SK-N-SH treated with all-trans-retinoic acid at 6 μM for 48 hours (cell line): Measurements from ENCODE around the gene ADAMTS2.

ENCODE experiments used
- ATAC-seq: fragments of 200-7000 bp; cut with Tn5 transposase; 3 replicates; pipeline ENCODE4 v1.9.1; 2020; ENCODE audit warnings: mild to moderate bottlenecking, moderate library complexity
- ARNTL ChIP-seq: fragments of 450-650 bp; formaldehyde crosslinking; IDR thresholded peaks from 2 replicates; pipeline ENCODE4 v1.5.0; 2020; ENCODE audit warnings: low read depth, mild to moderate bottlenecking, moderate library complexity, borderline replicate concordance
- BACH2 ChIP-seq: fragments of 250-450 bp; sonication (Bioruptor Pico); IDR thresholded peaks from 2 replicates; pipeline ENCODE4 v1.9.0; 2021; ENCODE audit warnings: mild to moderate bottlenecking, borderline replicate concordance
- CSDC2 ChIP-seq: fragments of 250-450 bp; sonication (Bioruptor Pico); IDR thresholded peaks from 2 replicates; pipeline ENCODE4 v1.5.0; 2020; ENCODE audit warnings: mild to moderate bottlenecking, moderate library complexity
- ESRRG ChIP-seq: fragments of 250-450 bp; sonication (Bioruptor Pico); IDR thresholded peaks from 2 replicates; pipeline ENCODE4 v1.6.1; 2021; ENCODE audit warnings: mild to moderate bottlenecking
- ISL1 ChIP-seq: fragments of 250-450 bp; sonication (Bioruptor Pico); IDR thresholded peaks from 2 replicates; pipeline ENCODE4 v2.1.2; 2022; ENCODE audit warnings: mild to moderate bottlenecking, moderate library complexity
- OSR1 ChIP-seq: fragments of 250-450 bp; sonication (Bioruptor Pico); IDR thresholded peaks from 2 replicates; pipeline ENCODE4 v1.8.0; 2022; ENCODE audit warnings: moderate library complexity, mild to moderate bottlenecking, inconsistent platforms
- PPARA ChIP-seq: fragments of 250-450 bp; sonication (Bioruptor Pico); IDR thresholded peaks from 2 replicates; pipeline ENCODE4 v1.5.0; 2020; ENCODE audit warnings: mild to moderate bottlenecking, borderline replicate concordance
- RARB ChIP-seq: fragments of 250-450 bp; sonication (Bioruptor Pico); IDR thresholded peaks from 2 replicates; pipeline ENCODE4 v1.8.0; 2021; ENCODE audit warnings: mild to moderate bottlenecking, moderate library complexity
- TCF4 ChIP-seq: fragments of 250-450 bp; sonication (Bioruptor Pico); IDR thresholded peaks from 2 replicates; pipeline ENCODE4 v1.8.0; 2021; ENCODE audit warnings: mild to moderate bottlenecking, moderate library complexity, borderline replicate concordance
- TOX ChIP-seq: fragments of 250-450 bp; sonication (Bioruptor Pico); IDR thresholded peaks from 2 replicates; pipeline ENCODE4 v1.8.0; 2021; ENCODE audit warnings: mild to moderate bottlenecking, moderate library complexity, borderline replicate concordance
- ZC3H10 ChIP-seq: fragments of 250-450 bp; sonication (Bioruptor Pico); IDR thresholded peaks from 2 replicates; pipeline ENCODE4 v1.5.1; 2021; ENCODE audit warnings: mild to moderate bottlenecking, moderate library complexity
- ZFP3 ChIP-seq: fragments of 250-450 bp; sonication (Bioruptor Pico); IDR thresholded peaks from 2 replicates; pipeline ENCODE4 v1.5.0; 2020; ENCODE audit warnings: mild to moderate bottlenecking, moderate library complexity
- ZFP30 ChIP-seq: fragments of 450-650 bp; formaldehyde crosslinking; IDR thresholded peaks from 2 replicates; pipeline ENCODE4 v1.5.0; 2022; ENCODE audit warnings: mild to moderate bottlenecking, moderate library complexity
- ZNF8 ChIP-seq: fragments of 450-650 bp; formaldehyde crosslinking; IDR thresholded peaks from 2 replicates; pipeline ENCODE4 v1.5.0; 2020; ENCODE audit warnings: mild to moderate bottlenecking, moderate library complexity
- TF ChIP-seq, protein P1 (sequence below): fragments of 250-450 bp; sonication (Bioruptor Pico); IDR thresholded peaks from 2 replicates; pipeline ENCODE4 v1.8.0; 2020; ENCODE audit warnings: mild to moderate bottlenecking, moderate library complexity, borderline replicate concordance
- TF ChIP-seq, protein P2 (sequence below): fragments of 250-450 bp; sonication (Bioruptor Pico); IDR thresholded peaks from 2 replicates; pipeline ENCODE4 v1.5.1; 2020; ENCODE audit warnings: low read depth, mild to moderate bottlenecking, moderate library complexity
- TF ChIP-seq, protein P3 (sequence below): fragments of 250-450 bp; sonication (Bioruptor Pico); IDR thresholded peaks from 2 replicates; pipeline ENCODE4 v1.5.1; 2021; ENCODE audit warnings: mild to moderate bottlenecking, moderate library complexity
- TF ChIP-seq, protein P4 (sequence below): fragments of 250-450 bp; sonication (Bioruptor Pico); IDR thresholded peaks from 2 replicates; pipeline ENCODE4 v1.8.0; 2021; ENCODE audit warnings: low read depth, mild to moderate bottlenecking, moderate library complexity, borderline replicate concordance
- TF ChIP-seq, protein P5 (sequence below): fragments of 250-450 bp; sonication (Bioruptor Pico); IDR thresholded peaks from 2 replicates; pipeline ENCODE4 v1.5.0; 2020; ENCODE audit warnings: mild to moderate bottlenecking, moderate library complexity

Gene ADAMTS2

DNA sequence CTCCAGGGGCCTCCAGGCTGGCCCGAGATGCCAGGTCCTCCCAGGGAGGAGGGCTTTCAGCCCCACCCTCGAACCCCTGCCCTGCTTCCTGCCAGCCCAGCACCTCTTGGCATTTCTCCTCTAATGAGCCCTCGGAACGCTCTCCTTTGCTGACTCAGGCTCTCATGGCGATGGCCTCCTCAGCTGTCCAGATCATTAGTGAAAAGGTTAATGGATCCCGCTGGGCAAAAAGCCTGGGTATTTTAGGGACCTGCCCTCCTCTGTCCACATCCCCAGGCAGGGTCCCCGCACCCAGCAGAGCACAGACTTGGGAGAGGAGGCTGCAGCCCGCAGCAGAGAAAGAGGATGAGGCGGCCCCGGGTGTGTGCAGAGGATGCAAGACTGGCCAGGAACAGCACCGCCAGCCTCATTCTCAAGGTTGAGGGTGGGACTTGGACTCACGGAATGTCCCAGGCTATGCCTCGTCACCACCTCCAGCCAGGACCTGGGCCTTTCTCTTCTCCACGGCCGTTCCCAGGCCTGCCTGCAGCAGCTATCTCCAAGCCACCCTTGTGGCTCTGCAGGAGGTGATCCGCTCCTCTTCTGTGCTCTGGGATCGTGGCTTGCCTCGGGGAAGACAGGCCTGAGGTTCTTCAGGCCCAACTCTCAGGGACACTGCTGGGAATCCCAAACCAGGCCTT, 23.0 kb upstream of the ADAMTS2 start (continued):
- TF ChIP-seq, protein P1, sequence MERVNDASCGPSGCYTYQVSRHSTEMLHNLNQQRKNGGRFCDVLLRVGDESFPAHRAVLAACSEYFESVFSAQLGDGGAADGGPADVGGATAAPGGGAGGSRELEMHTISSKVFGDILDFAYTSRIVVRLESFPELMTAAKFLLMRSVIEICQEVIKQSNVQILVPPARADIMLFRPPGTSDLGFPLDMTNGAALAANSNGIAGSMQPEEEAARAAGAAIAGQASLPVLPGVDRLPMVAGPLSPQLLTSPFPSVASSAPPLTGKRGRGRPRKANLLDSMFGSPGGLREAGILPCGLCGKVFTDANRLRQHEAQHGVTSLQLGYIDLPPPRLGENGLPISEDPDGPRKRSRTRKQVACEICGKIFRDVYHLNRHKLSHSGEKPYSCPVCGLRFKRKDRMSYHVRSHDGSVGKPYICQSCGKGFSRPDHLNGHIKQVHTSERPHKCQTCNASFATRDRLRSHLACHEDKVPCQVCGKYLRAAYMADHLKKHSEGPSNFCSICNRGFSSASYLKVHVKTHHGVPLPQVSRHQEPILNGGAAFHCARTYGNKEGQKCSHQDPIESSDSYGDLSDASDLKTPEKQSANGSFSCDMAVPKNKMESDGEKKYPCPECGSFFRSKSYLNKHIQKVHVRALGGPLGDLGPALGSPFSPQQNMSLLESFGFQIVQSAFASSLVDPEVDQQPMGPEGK = no peak

DNA sequence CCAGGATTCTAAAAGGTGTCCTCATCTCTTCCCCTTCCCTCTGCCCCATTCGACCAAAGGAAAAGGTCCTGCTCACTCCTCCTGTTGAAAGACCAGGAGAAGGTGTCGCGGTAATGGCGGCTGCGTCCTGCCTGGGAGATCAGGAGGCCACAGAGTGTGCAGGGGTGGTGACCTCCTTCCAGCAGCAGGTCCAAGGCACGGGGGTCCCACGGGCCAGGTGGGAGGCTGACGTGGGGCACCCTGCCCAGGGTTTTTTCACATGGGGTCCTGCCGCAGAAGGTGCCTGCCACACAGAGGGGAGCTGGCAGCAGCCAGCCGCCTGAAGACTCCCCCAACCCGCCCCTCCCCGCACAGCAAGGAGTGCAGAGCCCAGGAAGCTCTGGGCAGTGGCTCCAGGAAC, 22.2 kb upstream of the ADAMTS2 start:
- no peak for ATAC-seq

DNA sequence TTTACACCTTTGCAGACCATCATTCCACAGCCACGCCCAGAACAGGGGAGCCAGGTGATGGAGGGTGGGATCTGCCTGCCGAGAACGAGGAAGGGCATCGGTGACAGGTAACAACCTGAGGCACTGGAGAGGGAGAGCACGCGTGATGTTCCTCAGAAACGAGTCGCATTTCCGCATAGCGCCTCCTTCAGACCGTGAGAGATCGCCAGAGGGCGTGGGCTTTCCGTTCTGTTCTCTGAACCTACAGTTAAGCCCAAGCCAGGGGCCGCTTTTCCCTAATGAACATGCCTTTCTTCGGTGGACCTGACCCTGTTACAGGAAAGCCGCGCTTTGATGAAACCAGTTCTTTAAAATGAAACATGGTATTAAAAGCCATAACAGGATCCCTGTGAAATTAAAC, 17.1 kb upstream of the ADAMTS2 start:
- no peak for ATAC-seq
- TF ChIP-seq PPARA (no peak), CSDC2 (CRISPR knock-in tag) (no peak), BACH2 (CRISPR knock-in tag) (no peak), ZFP30 (CRISPR knock-in tag) (no peak), OSR1 (no peak), ISL1 (no peak), ARNTL (CRISPR knock-in tag) (no peak), TCF4 (CRISPR knock-in tag) (no peak), ZNF8 (CRISPR knock-in tag) (no peak), ZFP3 (CRISPR knock-in tag) (no peak)
- TF ChIP-seq, protein P2, sequence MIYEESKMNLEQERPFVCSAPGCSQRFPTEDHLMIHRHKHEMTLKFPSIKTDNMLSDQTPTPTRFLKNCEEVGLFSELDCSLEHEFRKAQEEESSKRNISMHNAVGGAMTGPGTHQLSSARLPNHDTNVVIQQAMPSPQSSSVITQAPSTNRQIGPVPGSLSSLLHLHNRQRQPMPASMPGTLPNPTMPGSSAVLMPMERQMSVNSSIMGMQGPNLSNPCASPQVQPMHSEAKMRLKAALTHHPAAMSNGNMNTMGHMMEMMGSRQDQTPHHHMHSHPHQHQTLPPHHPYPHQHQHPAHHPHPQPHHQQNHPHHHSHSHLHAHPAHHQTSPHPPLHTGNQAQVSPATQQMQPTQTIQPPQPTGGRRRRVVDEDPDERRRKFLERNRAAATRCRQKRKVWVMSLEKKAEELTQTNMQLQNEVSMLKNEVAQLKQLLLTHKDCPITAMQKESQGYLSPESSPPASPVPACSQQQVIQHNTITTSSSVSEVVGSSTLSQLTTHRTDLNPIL (CRISPR knock-in tag) = no peak
- TF ChIP-seq, protein P1 = no peak
- TF ChIP-seq, protein P3, sequence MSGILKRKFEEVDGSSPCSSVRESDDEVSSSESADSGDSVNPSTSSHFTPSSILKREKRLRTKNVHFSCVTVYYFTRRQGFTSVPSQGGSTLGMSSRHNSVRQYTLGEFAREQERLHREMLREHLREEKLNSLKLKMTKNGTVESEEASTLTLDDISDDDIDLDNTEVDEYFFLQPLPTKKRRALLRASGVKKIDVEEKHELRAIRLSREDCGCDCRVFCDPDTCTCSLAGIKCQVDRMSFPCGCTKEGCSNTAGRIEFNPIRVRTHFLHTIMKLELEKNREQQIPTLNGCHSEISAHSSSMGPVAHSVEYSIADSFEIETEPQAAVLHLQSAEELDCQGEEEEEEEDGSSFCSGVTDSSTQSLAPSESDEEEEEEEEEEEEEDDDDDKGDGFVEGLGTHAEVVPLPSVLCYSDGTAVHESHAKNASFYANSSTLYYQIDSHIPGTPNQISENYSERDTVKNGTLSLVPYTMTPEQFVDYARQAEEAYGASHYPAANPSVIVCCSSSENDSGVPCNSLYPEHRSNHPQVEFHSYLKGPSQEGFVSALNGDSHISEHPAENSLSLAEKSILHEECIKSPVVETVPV (CRISPR knock-in tag) = no peak
- TF ChIP-seq, protein P4, sequence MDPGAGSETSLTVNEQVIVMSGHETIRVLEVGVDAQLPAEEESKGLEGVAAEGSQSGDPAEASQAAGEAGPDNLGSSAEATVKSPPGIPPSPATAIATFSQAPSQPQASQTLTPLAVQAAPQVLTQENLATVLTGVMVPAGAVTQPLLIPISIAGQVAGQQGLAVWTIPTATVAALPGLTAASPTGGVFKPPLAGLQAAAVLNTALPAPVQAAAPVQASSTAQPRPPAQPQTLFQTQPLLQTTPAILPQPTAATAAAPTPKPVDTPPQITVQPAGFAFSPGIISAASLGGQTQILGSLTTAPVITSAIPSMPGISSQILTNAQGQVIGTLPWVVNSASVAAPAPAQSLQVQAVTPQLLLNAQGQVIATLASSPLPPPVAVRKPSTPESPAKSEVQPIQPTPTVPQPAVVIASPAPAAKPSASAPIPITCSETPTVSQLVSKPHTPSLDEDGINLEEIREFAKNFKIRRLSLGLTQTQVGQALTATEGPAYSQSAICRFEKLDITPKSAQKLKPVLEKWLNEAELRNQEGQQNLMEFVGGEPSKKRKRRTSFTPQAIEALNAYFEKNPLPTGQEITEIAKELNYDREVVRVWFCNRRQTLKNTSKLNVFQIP = no peak

More for the DNA sequence above, 22.2 kb upstream of the ADAMTS2 start:
- TF ChIP-seq TOX (CRISPR knock-in tag) = no peak
- no peak for TF ChIP-seq ESRRG (CRISPR knock-in tag)
- TF ChIP-seq ZFP30 (CRISPR knock-in tag) = no peak
- no peak for TF ChIP-seq ZNF8 (CRISPR knock-in tag)
- TF ChIP-seq, protein P3 (CRISPR knock-in tag) = no peak
- TF ChIP-seq, protein P5, sequence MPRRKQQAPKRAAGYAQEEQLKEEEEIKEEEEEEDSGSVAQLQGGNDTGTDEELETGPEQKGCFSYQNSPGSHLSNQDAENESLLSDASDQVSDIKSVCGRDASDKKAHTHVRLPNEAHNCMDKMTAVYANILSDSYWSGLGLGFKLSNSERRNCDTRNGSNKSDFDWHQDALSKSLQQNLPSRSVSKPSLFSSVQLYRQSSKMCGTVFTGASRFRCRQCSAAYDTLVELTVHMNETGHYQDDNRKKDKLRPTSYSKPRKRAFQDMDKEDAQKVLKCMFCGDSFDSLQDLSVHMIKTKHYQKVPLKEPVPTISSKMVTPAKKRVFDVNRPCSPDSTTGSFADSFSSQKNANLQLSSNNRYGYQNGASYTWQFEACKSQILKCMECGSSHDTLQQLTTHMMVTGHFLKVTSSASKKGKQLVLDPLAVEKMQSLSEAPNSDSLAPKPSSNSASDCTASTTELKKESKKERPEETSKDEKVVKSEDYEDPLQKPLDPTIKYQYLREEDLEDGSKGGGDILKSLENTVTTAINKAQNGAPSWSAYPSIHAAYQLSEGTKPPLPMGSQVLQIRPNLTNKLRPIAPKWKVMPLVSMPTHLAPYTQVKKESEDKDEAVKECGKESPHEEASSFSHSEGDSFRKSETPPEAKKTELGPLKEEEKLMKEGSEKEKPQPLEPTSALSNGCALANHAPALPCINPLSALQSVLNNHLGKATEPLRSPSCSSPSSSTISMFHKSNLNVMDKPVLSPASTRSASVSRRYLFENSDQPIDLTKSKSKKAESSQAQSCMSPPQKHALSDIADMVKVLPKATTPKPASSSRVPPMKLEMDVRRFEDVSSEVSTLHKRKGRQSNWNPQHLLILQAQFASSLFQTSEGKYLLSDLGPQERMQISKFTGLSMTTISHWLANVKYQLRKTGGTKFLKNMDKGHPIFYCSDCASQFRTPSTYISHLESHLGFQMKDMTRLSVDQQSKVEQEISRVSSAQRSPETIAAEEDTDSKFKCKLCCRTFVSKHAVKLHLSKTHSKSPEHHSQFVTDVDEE = no peak
- no peak for TF ChIP-seq RARB (CRISPR knock-in tag)
- TF ChIP-seq CSDC2 (CRISPR knock-in tag) = no peak
- TF ChIP-seq, protein P1 = no peak
- TF ChIP-seq BACH2 (CRISPR knock-in tag) = no peak
- TF ChIP-seq ARNTL (CRISPR knock-in tag) = no peak
- TF ChIP-seq ZC3H10 = no peak
- TF ChIP-seq OSR1 = no peak
- no peak for TF ChIP-seq PPARA
